ENCODE results near the gene SMIM32. TPM values are rescaled to one million over a fixed set of nuclear protein-coding genes. Genes with fewer than 3 reads are reported as not detected.

The SMIM32 gene
- total RNA-seq, 1 donor from 2014 or later, result 0.13 TPM

DNA sequence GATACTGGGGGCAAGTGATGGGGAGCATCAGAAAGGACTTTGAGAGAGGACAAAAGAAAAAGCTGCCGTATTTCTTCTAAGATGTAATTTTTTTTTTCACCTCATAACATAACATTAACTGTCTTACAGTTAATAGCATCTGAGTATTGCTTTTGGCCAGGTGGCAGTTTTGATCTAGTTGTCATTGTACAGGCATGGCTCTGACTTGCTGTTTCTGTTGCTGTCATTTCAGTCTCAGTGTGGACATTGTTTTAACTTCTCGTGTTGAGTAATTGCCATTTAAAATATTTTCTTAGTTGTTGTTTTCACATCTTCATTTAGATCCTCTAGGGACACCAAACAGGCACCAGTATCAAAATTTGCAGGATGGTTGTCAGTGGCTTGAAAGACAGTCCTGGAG is 47.9 kb downstream of the SMIM32 start:
- no peak for TF ChIP-seq EZH2phosphoT487 (IDR thresholded peaks at IDR 0.05)
- TF ChIP-seq, protein P1, sequence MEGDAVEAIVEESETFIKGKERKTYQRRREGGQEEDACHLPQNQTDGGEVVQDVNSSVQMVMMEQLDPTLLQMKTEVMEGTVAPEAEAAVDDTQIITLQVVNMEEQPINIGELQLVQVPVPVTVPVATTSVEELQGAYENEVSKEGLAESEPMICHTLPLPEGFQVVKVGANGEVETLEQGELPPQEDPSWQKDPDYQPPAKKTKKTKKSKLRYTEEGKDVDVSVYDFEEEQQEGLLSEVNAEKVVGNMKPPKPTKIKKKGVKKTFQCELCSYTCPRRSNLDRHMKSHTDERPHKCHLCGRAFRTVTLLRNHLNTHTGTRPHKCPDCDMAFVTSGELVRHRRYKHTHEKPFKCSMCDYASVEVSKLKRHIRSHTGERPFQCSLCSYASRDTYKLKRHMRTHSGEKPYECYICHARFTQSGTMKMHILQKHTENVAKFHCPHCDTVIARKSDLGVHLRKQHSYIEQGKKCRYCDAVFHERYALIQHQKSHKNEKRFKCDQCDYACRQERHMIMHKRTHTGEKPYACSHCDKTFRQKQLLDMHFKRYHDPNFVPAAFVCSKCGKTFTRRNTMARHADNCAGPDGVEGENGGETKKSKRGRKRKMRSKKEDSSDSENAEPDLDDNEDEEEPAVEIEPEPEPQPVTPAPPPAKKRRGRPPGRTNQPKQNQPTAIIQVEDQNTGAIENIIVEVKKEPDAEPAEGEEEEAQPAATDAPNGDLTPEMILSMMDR (IDR thresholded peaks at IDR 0.05), result no peak
- no peak for TF ChIP-seq EZH2 (IDR thresholded peaks at IDR 0.05)
- peaks cover 100% of the 10 kb centered on the region for H3K79me2 ChIP-seq (ENCODE audit: low read depth)
- no peak overlapping the region for H3K4me3 Mint-ChIP-seq
- no peak overlapping the region for H3K9ac ChIP-seq
- H3K4me3 ChIP-seq, result no peak overlapping the region
- no peaks in the 10 kb centered on the region for H3K27me3 ChIP-seq
- no peaks in the 10 kb centered on the region for H3K27me3 Mint-ChIP-seq (ENCODE audit: insufficient read depth, low read depth)
- H3K4me1 ChIP-seq, result peaks cover 10% of the 10 kb centered on the region
- H3K4me2 ChIP-seq, result no peak overlapping the region
- H3K4me1 Mint-ChIP-seq, result no peaks in the 10 kb centered on the region
- H3K9me3 ChIP-seq (ENCODE audit: low read depth), result no peaks in the 10 kb centered on the region
- DNase-seq (ENCODE audit: low spot score), result no peak
- no peaks in the 10 kb centered on the region for H3K9me3 Mint-ChIP-seq
- H3K36me3 Mint-ChIP-seq, result peaks cover 7% of the 10 kb centered on the region
- H3K36me3 ChIP-seq, result no peaks in the 10 kb centered on the region
- H3K27ac Mint-ChIP-seq, result no peak overlapping the region
- H3F3A ChIP-seq (ENCODE audit: low read depth), result no peaks in the 10 kb centered on the region
- H2AFZ ChIP-seq (replicated peaks), result no peak overlapping the region
- H3K27ac ChIP-seq, result no peak overlapping the region
- H4K20me1 ChIP-seq (ENCODE audit: low read depth), result peaks cover 100% of the 10 kb centered on the region

DNA sequence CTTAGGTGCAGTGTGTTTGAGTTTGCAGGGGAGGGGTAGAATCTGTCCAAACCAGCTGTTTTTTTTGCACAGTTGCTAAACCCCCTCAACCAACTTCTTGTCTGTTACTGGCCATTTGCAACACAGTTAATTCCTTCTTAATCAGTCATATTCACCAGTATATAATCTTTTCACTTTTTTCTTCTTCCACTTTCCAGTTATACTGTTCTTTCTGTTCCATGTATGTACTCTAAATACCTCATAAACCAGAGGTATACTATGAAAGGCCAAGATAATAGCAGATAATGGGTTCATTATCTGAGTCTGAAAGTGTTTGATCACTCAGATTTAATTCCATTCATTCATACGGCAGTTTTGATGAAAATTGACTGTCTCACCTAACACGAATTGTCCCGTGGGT is 49.2 kb downstream of the SMIM32 start:
- Histone ChIP-seq H3K79me2 (ENCODE audit: low read depth) (peaks cover 100% of the 10 kb centered on the region), H2AFZ (replicated peaks) (no peak overlapping the region), H3K36me3 (no peaks in the 10 kb centered on the region), H3K4me2 (no peak overlapping the region), H4K20me1 (ENCODE audit: low read depth) (peaks cover 100% of the 10 kb centered on the region), H3K4me3 (no peak overlapping the region), H3K9me3 (ENCODE audit: low read depth) (no peaks in the 10 kb centered on the region), H3K4me1 (peaks cover 5% of the 10 kb centered on the region), H3K27me3 (no peaks in the 10 kb centered on the region), H3K27ac (no peak overlapping the region), H3K9ac (no peak overlapping the region), H3F3A (ENCODE audit: low read depth) (no peaks in the 10 kb centered on the region)
- no peak for DNase-seq (ENCODE audit: low spot score)
- Mint-ChIP-seq H3K9me3 (peaks cover 6% of the 10 kb centered on the region), H3K4me3 (no peak overlapping the region), H3K36me3 (peaks cover 7% of the 10 kb centered on the region), H3K27ac (no peak overlapping the region), H3K4me1 (no peaks in the 10 kb centered on the region), H3K27me3 (ENCODE audit: insufficient read depth, low read depth) (no peaks in the 10 kb centered on the region)
- no peak for TF ChIP-seq EZH2phosphoT487 (IDR thresholded peaks at IDR 0.05)
- TF ChIP-seq, protein P1 (IDR thresholded peaks at IDR 0.05), result no peak
- no peak for TF ChIP-seq EZH2 (IDR thresholded peaks at IDR 0.05)

DNA sequence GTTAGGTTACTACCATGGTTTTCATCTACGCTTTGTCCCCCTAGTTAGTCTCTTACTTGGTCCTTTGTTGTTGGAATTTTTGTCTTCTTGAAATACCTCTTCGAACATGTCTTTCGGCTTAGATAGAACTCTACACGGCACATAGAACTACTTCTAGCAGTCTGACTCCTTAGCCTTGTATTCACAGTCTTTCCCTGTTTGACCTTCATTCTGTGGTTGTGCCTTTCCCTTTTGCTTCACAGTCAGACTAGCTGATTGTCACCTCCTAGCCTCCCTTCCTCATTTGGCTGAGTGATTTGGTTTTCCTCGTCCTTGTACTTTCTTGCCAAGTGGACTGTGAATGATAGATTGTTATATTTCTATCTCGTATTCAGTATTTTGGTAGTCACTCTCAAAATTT is 49.6 kb downstream of the SMIM32 start:
- Histone ChIP-seq H3K36me3 (no peaks in the 10 kb centered on the region), H3K9ac (no peak overlapping the region), H3K27ac (no peak overlapping the region), H3K4me2 (no peak overlapping the region), H3K4me3 (no peak overlapping the region), H3K79me2 (ENCODE audit: low read depth) (peaks cover 100% of the 10 kb centered on the region), H3K4me1 (peaks cover 10% of the 10 kb centered on the region), H2AFZ (replicated peaks) (no peak overlapping the region), H3F3A (ENCODE audit: low read depth) (no peaks in the 10 kb centered on the region), H3K9me3 (ENCODE audit: low read depth) (no peaks in the 10 kb centered on the region), H4K20me1 (ENCODE audit: low read depth) (peaks cover 100% of the 10 kb centered on the region), H3K27me3 (no peaks in the 10 kb centered on the region)
- Mint-ChIP-seq H3K4me1 (no peaks in the 10 kb centered on the region), H3K9me3 (peaks cover 7% of the 10 kb centered on the region), H3K4me3 (no peak overlapping the region), H3K36me3 (peaks cover 8% of the 10 kb centered on the region), H3K27me3 (ENCODE audit: insufficient read depth, low read depth) (no peaks in the 10 kb centered on the region), H3K27ac (no peak overlapping the region)
- no peak for TF ChIP-seq EZH2phosphoT487 (IDR thresholded peaks at IDR 0.05)
- no peak for DNase-seq (ENCODE audit: low spot score)

DNA sequence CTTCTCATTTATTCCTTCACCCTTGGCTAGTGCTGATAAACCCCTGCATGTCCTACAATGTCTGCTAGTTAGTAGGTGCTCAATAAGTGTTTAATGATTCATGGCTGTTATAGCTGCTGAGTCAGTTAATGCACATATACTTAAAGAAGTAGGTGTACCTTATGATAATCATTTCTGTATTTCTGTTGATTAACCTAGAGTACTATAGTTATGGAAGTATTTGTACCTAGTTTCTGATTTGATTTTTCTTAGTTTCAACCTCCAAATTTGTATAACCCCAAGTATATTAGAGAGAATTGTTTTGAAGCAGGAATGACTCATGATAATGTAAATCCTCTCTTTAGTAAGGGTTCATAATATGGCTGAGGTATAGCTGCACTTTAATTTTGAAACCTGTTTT is 51.4 kb downstream of the SMIM32 start:
- no peak overlapping the region for H3K4me2 ChIP-seq
- DNase-seq (ENCODE audit: low spot score), result no peak
- H3F3A ChIP-seq (ENCODE audit: low read depth), result no peaks in the 10 kb centered on the region
- H3K79me2 ChIP-seq (ENCODE audit: low read depth), result peaks cover 100% of the 10 kb centered on the region
- H2AFZ ChIP-seq (replicated peaks), result no peak overlapping the region
- Mint-ChIP-seq H3K36me3 (peaks cover 22% of the 10 kb centered on the region), H3K4me1 (peaks cover 4% of the 10 kb centered on the region), H3K4me3 (no peak overlapping the region), H3K27me3 (ENCODE audit: insufficient read depth, low read depth) (no peaks in the 10 kb centered on the region), H3K27ac (no peak overlapping the region), H3K9me3 (peaks cover 18% of the 10 kb centered on the region)
- no peak overlapping the region for H3K4me3 ChIP-seq
- H3K27me3 ChIP-seq, result no peaks in the 10 kb centered on the region
- H3K9me3 ChIP-seq (ENCODE audit: low read depth), result no peaks in the 10 kb centered on the region
- no peaks in the 10 kb centered on the region for H3K36me3 ChIP-seq
- H4K20me1 ChIP-seq (ENCODE audit: low read depth), result peaks cover 100% of the 10 kb centered on the region
- no peak overlapping the region for H3K27ac ChIP-seq
- no peak overlapping the region for H3K9ac ChIP-seq
- TF ChIP-seq, protein P1 (IDR thresholded peaks at IDR 0.05), result no peak
- TF ChIP-seq EZH2phosphoT487 (IDR thresholded peaks at IDR 0.05), result no peak
- TF ChIP-seq EZH2 (IDR thresholded peaks at IDR 0.05), result no peak
- H3K4me1 ChIP-seq, result peaks cover 21% of the 10 kb centered on the region

Other genes starting within 250 kb of the SMIM32 start
- not detected in 2 replicates for gene LECT2, start 238.2 kb downstream of the SMIM32 start, total RNA-seq (ENCODE audit: low replicate concordance)
- 9.5 and 16.4 TPM in 2 replicates for gene TGFBI, start 164.2 kb downstream of the SMIM32 start, total RNA-seq (ENCODE audit: low replicate concordance)
- gene SMAD5, start 60.3 kb downstream of the SMIM32 start, total RNA-seq (ENCODE audit: low replicate concordance), result 75.0 and 102 TPM in 2 replicates
- gene TRPC7, start 172.4 kb upstream of the SMIM32 start, total RNA-seq (ENCODE audit: low replicate concordance), result not detected in 2 replicates

Data from neural progenitor cell (in vitro differentiated cells).